ENCODE data around the gene CTIF.
A peak's percentile ranks its signal among the peaks of the same experiment; 100 is the strongest.

The CTIF gene

GRCh38 chr18:48665654-48666053, 126.8 kb downstream of the CTIF start:
- Histone ChIP-seq H3K9me3 (peaks cover 15% of the 10 kb centered on the region), H3K9ac (no peak overlapping the region), H3K36me3 (peaks cover 44% of the 10 kb centered on the region), H3K4me1 (peaks cover 19% of the 10 kb centered on the region), H3K27me3 (no peaks in the 10 kb centered on the region), H3K27ac (no peak overlapping the region), H3K4me2 (no peak overlapping the region), H3K4me3 (no peak overlapping the region), H4K20me1 (peaks cover 48% of the 10 kb centered on the region)
- TF ChIP-seq Cebpa-rat (IDR thresholded peaks at IDR 0.05): no peak

GRCh38 chr18:48666613-48667012, 127.8 kb downstream of the CTIF start:
- Histone ChIP-seq H3K4me2 (no peak overlapping the region), H3K4me1 (peaks cover 19% of the 10 kb centered on the region), H3K9ac (no peak overlapping the region), H3K9me3 (peaks cover 25% of the 10 kb centered on the region), H3K27me3 (no peaks in the 10 kb centered on the region), H3K36me3 (peaks cover 53% of the 10 kb centered on the region), H4K20me1 (peaks cover 38% of the 10 kb centered on the region), H3K4me3 (no peak overlapping the region), H3K27ac (no peak overlapping the region)
- no peak for TF ChIP-seq Cebpa-rat (IDR thresholded peaks at IDR 0.05)

- Histone ChIP-seq H3K27ac (peak overlapping the region; percentile 26; the same call in 1 of the 2 replicates), H3K4me2 (peak overlapping the region; percentile 68), H3K9ac (0 out of 2 replicates have a peak overlapping the region, but pooled peaks have one; percentile 5), H3K36me3 (peaks cover 54% of the 10 kb centered on the region), H3K9me3 (peaks cover 26% of the 10 kb centered on the region), H3K4me1 (peaks cover 28% of the 10 kb centered on the region), H4K20me1 (peaks cover 29% of the 10 kb centered on the region), H3K4me3 (no peak overlapping the region), H3K27me3 (no peaks in the 10 kb centered on the region)
- no peak for TF ChIP-seq Cebpa-rat (IDR thresholded peaks at IDR 0.05)
These were observed 128.7 kb downstream of the CTIF start for GRCh38 chr18:48667276-48668254.

- no peak for TF ChIP-seq Cebpa-rat (IDR thresholded peaks at IDR 0.05)
These were observed 129.8 kb downstream of the CTIF start for GRCh38 chr18:48668466-48669179.

GRCh38 chr18:48669180-48669675, 130.4 kb downstream of the CTIF start:
- Histone ChIP-seq H3K27me3 (no peaks in the 10 kb centered on the region), H3K9me3 (peaks cover 26% of the 10 kb centered on the region), H3K4me1 (peaks cover 45% of the 10 kb centered on the region), H3K4me3 (no peak overlapping the region), H3K27ac (no peak overlapping the region), H3K9ac (no peak overlapping the region), H3K4me2 (no peak overlapping the region), H3K36me3 (peaks cover 54% of the 10 kb centered on the region), H4K20me1 (peaks cover 13% of the 10 kb centered on the region)
- no peak for TF ChIP-seq Cebpa-rat (IDR thresholded peaks at IDR 0.05)

More at GRCh38 chr18:48668466-48669179, 129.8 kb downstream of the CTIF start:
- Histone ChIP-seq H3K9ac (no peak overlapping the region), H3K27me3 (no peaks in the 10 kb centered on the region), H3K4me3 (no peak overlapping the region), H3K9me3 (peaks cover 26% of the 10 kb centered on the region), H3K4me2 (peak overlapping the region; percentile 68), H3K36me3 (peaks cover 54% of the 10 kb centered on the region), H4K20me1 (peaks cover 19% of the 10 kb centered on the region), H3K27ac (no peak overlapping the region), H3K4me1 (peaks cover 39% of the 10 kb centered on the region)

GRCh38 chr18:48669991-48670750, 131.3 kb downstream of the CTIF start:
- H3K4me3 ChIP-seq: no peak overlapping the region
- peaks cover 52% of the 10 kb centered on the region for H3K36me3 ChIP-seq
- H3K4me1 ChIP-seq: peaks cover 54% of the 10 kb centered on the region
- peaks cover 13% of the 10 kb centered on the region for H4K20me1 ChIP-seq
- no peak for TF ChIP-seq Cebpa-rat (IDR thresholded peaks at IDR 0.05)
- H3K9me3 ChIP-seq: peaks cover 26% of the 10 kb centered on the region
- no peak overlapping the region for H3K9ac ChIP-seq
- H3K4me2 ChIP-seq: no peak overlapping the region
- no peak overlapping the region for H3K27ac ChIP-seq
- H3K27me3 ChIP-seq: no peaks in the 10 kb centered on the region

- H3K9me3 ChIP-seq: peaks cover 19% of the 10 kb centered on the region
- H3K36me3 ChIP-seq: peaks cover 44% of the 10 kb centered on the region
- H3K4me1 ChIP-seq: peaks cover 62% of the 10 kb centered on the region
- H3K27me3 ChIP-seq: no peaks in the 10 kb centered on the region
- no peak for TF ChIP-seq Cebpa-rat (IDR thresholded peaks at IDR 0.05)
- H3K9ac ChIP-seq: no peak overlapping the region
- no peak overlapping the region for H3K4me2 ChIP-seq
- peaks cover 13% of the 10 kb centered on the region for H4K20me1 ChIP-seq
- H3K4me3 ChIP-seq: no peak overlapping the region
- H3K27ac ChIP-seq: no peak overlapping the region
These were observed 132.1 kb downstream of the CTIF start for GRCh38 chr18:48670751-48671560.

GRCh38 chr18:48671561-48671945, 132.7 kb downstream of the CTIF start:
- Histone ChIP-seq H3K9me3 (peaks cover 19% of the 10 kb centered on the region), H3K4me1 (peaks cover 68% of the 10 kb centered on the region), H4K20me1 (peaks cover 13% of the 10 kb centered on the region), H3K36me3 (peaks cover 38% of the 10 kb centered on the region), H3K4me2 (peak overlapping the region; percentile 80), H3K4me3 (no peak overlapping the region), H3K9ac (no peak overlapping the region), H3K27ac (peak overlapping the region; percentile 73), H3K27me3 (no peaks in the 10 kb centered on the region)
- TF ChIP-seq Cebpa-rat (IDR thresholded peaks at IDR 0.05): no peak
